Muscle of arm (tissue), 12 donors: Measurements from ENCODE around the gene PPP1R7. TPM values are rescaled to one million over a fixed set of nuclear protein-coding genes. Genes with fewer than 3 reads are reported as not detected.

Experiments used
- DNase-seq: peaks from one replicate; pipeline ENCODE4 v3.0.0-alpha.2; 2013
- polyA plus RNA-seq, 12 donors: library from polyadenylated mRNA; unstranded; fragments of 120-200 nt; gene quantifications; one replicate each; pipeline ENCODE4 v1.2.1, GENCODE V29; 2013; ENCODE audit not compliant: insufficient read length in 12 of 12

The PPP1R7 gene
- polyA plus RNA-seq, 12 donors, result 62.1 to 86.9 (median 78.0) TPM; not detected in 1

- no peak for DNase-seq
Observed at GRCh38 chr2:241227594-241227993, 77.3 kb downstream of the PPP1R7 start.

- DNase-seq, result no peak
Observed at GRCh38 chr2:241228081-241228859, 78.0 kb downstream of the PPP1R7 start.

GRCh38 chr2:241228860-241229516 lies 78.7 kb downstream of the PPP1R7 start:
- DNase-seq, result no peak

- DNase-seq, result no peak
Observed at GRCh38 chr2:241229563-241230401, 79.5 kb downstream of the PPP1R7 start.

GRCh38 chr2:241230435-241230834 lies 80.2 kb downstream of the PPP1R7 start:
- DNase-seq, result no peak

- no peak for DNase-seq
Observed at GRCh38 chr2:241232736-241233575, 82.7 kb downstream of the PPP1R7 start.

Other genes starting within 250 kb of the PPP1R7 start
- gene CROCC2, start 244.1 kb upstream of the PPP1R7 start, polyA plus RNA-seq, result under 1 TPM in 10 of 12 donors, not detected in 2; 0.08 to 0.70 (median 0.28) TPM
- gene SNED1, start 151.8 kb upstream of the PPP1R7 start, polyA plus RNA-seq, result 1 to 10 TPM in 11 of 12 donors, not detected in 1; 1.6 to 7.1 (median 3.6) TPM
- 10 to 100 TPM in 11 of 12 donors, not detected in 1; 18.2 to 74.1 (median 35.0) TPM for gene MTERF4, start 48.2 kb upstream of the PPP1R7 start, polyA plus RNA-seq
- gene PASK, start 995 bp upstream of the PPP1R7 start, polyA plus RNA-seq, result 10 to 100 TPM in 2 of 12 donors, 1 to 10 TPM in 9, not detected in 1; 3.3 to 20.1 (median 5.7) TPM
- gene ANO7, start 38.2 kb downstream of the PPP1R7 start, polyA plus RNA-seq, result 10 to 100 TPM in 1 of 12 donors, 1 to 10 TPM in 5, under 1 TPM in 5, not detected in 1; 0.43 to 10.2 (median 1.1) TPM
- 100 to 1,000 TPM; 322 to 777 (median 352) TPM for gene HDLBP, start 165.2 kb downstream of the PPP1R7 start, polyA plus RNA-seq
- 100 to 1,000 TPM in 11 of 12 donors, not detected in 1; 231 to 409 (median 348) TPM for gene SEPTIN2, start 165.5 kb downstream of the PPP1R7 start, polyA plus RNA-seq
- 100 to 1,000 TPM in 1 of 12 donors, 10 to 100 TPM in 11; 30.2 to 179 (median 38.6) TPM for gene FARP2, start 205.8 kb downstream of the PPP1R7 start, polyA plus RNA-seq